Brain microvascular endothelial cell (primary cell): ENCODE results near the gene CD81.

ENCODE experiments used
- DNase-seq: peaks from one replicate; pipeline ENCODE4 v3.0.0-alpha.2; 2020
- H3K27ac ChIP-seq: fragments of 250-450 bp; sonication (Bioruptor Pico); 2 replicates; pipeline ENCODE4 v1.5.1; 2020; ENCODE audit warnings: mild to moderate bottlenecking, moderate library complexity
- H3K27me3 ChIP-seq: fragments of 250-450 bp; sonication (Bioruptor Pico); replicated peaks from 2 replicates; pipeline ENCODE4 v1.5.1; 2020; ENCODE audit warnings: mild to moderate bottlenecking
- H3K36me3 ChIP-seq: fragments of 250-450 bp; sonication (Bioruptor Pico); replicated peaks from 2 replicates; pipeline ENCODE4 v1.5.1; 2020; ENCODE audit warnings: mild to moderate bottlenecking
- H3K4me3 ChIP-seq: 2 replicates; pipeline ENCODE4 v1.5.1; 2011; ENCODE audit warnings: low read depth, mild to moderate bottlenecking, control low read depth, low read length, moderate library complexity
- CTCF ChIP-seq: IDR thresholded peaks from 2 replicates; pipeline ENCODE4 v1.5.1; 2011; ENCODE audit warnings: low read depth, mild to moderate bottlenecking, moderate library complexity, low read length, control low read depth, inconsistent platforms; ENCODE audit errors: missing control alignments
- in situ Hi-C: cut with HindIII; loops from 2 replicates; pipeline ENCODE4 v1.10.0; 2017; ENCODE audit warnings: low sequenced_read_pairs, low pct_ligation_motif_present

Gene CD81

GRCh38 chr11:2426221-2426620 lies 49.1 kb downstream of the CD81 start:
- H3K4me3 ChIP-seq, result no peak overlapping the region
- TF ChIP-seq CTCF, result no peak
- H3K27me3 ChIP-seq, result no peaks in the 10 kb centered on the region
- no peaks in the 10 kb centered on the region for H3K36me3 ChIP-seq
- DNase-seq, result no peak
- H3K27ac ChIP-seq, result no peak overlapping the region
- in situ Hi-C loops, result no loop called here

- no peak overlapping the region for H3K27ac ChIP-seq
- no peaks in the 10 kb centered on the region for H3K36me3 ChIP-seq
- H3K27me3 ChIP-seq, result no peaks in the 10 kb centered on the region
- no peak overlapping the region for H3K4me3 ChIP-seq
- DNase-seq, result no peak
- no peak for TF ChIP-seq CTCF
- in situ Hi-C loops, result no loop called here
Observed at GRCh38 chr11:2426826-2427521, 49.9 kb downstream of the CD81 start.

- no peak overlapping the region for H3K27ac ChIP-seq
- no peaks in the 10 kb centered on the region for H3K27me3 ChIP-seq
- H3K4me3 ChIP-seq, result no peak overlapping the region
- in situ Hi-C loops, result no loop called here
- H3K36me3 ChIP-seq, result no peaks in the 10 kb centered on the region
- DNase-seq, result no peak
- no peak for TF ChIP-seq CTCF
Observed at GRCh38 chr11:2427721-2428321, 50.7 kb downstream of the CD81 start.

GRCh38 chr11:2428322-2428795 lies 51.2 kb downstream of the CD81 start:
- in situ Hi-C loops, result no loop called here
- no peaks in the 10 kb centered on the region for H3K36me3 ChIP-seq
- no peak overlapping the region for H3K4me3 ChIP-seq
- H3K27me3 ChIP-seq, result no peaks in the 10 kb centered on the region
- TF ChIP-seq CTCF, result peak; percentile 87
- peak; percentile 44 for DNase-seq
- H3K27ac ChIP-seq, result no peak overlapping the region

GRCh38 chr11:2431395-2431794 lies 54.3 kb downstream of the CD81 start:
- no peaks in the 10 kb centered on the region for H3K36me3 ChIP-seq
- no peak overlapping the region for H3K27ac ChIP-seq
- no peak for DNase-seq
- in situ Hi-C loops, result no loop called here
- no peak overlapping the region for H3K4me3 ChIP-seq
- no peak for TF ChIP-seq CTCF
- no peaks in the 10 kb centered on the region for H3K27me3 ChIP-seq
